Measurements from ENCODE around the gene GPX3.

Gene GPX3

DNA sequence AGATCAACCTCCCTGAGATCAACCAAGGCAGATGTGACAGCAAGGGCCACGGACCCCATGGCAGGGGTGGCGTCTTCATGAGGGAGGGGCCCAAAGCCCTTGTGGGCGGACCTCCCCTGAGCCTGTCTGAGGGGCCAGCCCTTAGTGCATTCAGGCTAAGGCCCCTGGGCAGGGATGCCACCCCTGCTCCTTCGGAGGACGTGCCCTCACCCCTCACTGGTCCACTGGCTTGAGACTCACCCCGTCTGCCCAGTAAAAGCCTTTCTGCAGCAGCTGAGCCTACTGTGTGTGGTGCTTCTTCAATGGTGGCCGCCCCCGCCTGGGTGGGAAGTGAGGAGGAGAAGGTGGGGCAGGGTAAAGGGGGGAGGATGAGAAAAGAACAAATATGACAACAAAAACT lies 8.3 kb downstream of the GPX3 start:
- DNase-seq, result no peak
- intact Hi-C loops (cut with DNase I), result no loop called here

DNA sequence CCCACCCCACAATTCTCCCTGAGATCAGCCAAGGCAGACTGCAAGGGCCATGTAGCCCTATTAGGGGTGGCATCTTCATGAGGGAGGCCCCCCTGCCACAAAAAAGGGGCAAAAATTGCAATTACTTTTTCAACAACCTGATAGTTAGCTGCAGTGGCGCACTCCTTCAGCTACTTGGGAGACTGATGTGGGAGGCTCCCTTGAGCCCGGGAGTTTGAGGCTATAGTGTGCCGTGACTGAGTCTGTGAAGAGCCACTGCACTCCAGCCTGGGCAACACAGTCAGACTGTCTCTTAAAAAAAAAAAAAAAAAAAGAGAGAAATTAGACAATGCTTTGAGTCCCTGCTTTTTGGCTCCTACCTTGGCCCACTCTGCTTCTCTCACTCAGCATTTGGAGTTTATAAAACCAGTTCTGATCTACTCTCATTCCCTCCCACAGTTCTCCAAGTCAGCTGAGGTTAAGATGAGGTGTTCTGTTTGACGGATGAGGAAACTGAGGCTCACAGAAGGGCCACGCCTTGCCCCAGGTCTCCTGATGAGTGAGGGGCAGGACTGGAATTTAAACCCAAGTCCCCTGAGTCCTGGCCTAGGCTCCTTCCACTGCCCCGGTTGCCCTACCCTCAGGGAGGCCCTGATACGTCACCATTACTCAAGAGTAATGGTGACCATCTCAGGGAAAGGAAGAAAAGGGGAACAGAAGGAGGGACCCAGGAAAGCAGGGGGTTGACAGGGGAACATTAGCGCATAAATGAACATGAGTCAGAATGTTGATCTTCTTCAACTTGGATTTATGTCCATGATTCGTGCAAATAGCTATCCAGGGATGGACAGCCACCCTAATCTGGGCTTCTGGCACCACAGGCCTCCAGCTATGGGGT lies 9.0 kb downstream of the GPX3 start:
- DNase-seq, result no peak
- intact Hi-C loops (cut with DNase I), result no loop called here

DNA sequence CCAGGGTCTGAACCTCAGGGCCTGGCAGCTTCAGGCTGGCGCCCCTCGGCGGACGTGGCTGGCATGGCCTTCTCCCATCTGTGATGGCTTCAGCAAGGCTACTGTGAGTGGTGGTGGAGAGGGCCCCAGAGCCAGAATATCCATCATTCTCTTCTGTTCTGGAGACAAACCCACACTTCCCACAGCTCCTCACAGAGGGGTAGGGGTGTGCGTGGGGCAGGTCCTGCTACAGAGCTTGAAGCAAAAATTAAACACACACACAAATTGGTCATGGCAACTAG lies 9.6 kb downstream of the GPX3 start:
- intact Hi-C loops (cut with DNase I), result no loop called here
- DNase-seq, result no peak

DNA sequence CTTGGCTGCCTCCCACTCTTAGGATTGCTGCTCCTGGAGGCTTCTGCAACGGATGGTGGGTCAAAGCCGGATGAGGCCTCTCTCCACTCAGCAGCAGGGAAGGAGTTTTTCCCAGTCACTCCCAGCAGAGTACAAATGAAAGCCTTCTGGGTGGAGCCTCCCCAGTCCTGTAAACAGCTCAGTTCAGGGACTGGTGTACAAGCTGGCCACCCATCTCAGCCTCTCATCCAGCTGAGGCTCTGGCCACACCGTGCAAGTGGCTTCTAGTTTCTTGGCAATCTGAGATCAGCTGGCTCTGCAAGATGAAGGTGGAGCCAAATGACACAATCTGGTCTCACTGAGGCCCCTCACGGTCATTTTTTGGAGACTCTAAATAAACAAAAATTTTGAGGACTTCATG lies 10.0 kb downstream of the GPX3 start:
- no peak for DNase-seq
- intact Hi-C loops (cut with DNase I), result no loop called here

DNA sequence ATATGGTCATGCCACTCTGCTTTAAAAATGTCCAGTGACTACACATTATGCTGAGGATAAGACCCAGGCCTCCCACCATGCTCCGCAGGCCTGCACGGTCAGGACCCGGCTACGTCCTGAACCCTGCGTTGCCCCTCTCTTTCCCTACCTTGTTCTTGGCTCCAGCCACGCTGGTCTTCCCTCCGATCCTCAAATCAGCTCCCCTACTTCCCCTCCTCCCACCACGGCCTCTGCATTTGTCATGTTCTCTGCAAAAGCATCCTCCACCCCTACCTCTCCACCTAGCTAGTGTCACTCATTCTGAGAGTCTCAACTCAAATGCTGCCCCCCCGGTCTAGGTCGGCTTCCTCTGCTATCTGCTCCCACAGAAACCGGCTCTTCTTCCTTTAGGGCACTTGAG lies 11.2 kb downstream of the GPX3 start:
- DNase-seq, result peak in 20 of 42 donors; percentile 19 to 80 (median 48)
- intact Hi-C loops (cut with DNase I), result no loop called here

DNA sequence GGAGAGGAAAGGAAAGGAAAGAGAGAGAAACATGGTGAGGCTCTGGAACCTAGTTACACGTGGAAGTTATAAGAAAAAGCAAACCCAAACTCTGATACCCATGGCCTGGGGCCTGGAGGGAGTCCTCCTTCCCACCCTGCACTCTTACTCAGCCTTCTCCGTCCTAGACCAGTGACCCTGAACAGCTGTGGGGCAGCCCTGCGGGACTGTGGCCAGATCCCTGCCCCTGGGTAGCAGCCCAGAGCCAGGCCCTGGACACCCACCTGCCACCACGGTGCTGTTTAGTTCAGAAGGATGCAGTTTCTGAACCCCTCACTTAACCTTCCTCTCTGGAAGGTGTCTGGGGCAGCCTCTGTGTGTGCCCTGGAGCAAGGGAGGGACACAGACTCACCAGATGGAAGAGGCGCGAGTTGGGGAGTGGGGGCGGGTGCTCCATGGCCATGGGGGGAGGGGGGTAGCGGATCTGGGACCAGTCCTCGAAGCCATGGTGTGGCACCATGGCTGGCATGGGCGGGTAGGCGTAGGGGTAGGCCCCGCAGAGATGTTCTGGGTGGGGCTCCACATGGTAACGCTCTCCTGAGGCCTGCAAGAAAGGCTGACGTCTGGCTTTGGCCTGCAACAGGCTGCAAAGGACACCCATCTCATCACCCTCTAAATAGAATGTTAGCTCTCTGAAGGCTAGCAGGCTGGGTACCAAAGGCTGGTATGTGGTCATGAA lies 13.0 kb downstream of the GPX3 start:
- intact Hi-C loops (cut with DNase I), result no loop called here

DNA sequence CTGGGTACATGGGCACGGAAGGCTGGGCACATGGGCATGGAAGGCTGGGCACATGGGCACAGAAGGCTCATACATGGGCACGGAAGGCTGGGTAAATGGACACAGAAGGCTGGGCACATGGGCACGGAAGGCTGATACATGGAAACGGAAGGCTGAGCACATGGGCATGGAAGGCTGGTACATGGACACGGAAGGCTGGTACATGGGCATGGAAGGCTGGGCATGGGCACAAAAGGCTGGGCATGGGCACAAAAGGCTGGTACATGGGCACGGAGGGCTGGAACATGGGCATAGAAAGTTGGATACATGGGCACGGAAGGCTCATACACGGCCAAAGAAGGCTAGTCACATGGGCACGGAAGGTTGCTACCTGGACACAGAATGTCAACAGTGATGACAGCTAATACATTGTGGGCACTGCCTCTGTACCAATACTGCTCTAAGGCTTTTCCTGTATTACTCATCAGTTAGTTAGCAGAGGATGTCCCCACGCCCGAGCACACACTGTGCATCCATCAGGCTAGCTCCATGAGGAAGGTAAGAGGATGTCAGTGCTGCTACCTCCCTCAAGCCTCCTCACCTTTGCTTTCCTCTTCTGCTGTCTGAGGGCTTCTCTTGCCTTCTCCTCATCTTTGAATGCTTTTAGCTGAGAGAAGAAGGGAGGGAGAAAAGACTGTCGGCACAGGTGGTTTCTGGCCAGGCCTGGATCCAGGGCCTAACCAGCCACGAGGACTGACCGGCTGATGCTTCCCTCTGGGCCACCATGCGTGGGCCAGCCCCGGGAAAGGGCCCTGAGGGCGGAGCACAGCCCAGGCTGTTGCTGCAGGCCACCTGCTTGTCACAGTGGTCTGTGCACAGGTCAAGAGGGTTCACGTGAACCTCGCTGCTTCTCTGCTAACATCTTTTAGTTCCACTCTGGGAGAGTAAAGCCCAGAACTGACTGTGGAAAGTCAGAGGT lies 14.3 kb downstream of the GPX3 start:
- intact Hi-C loops (cut with DNase I), result no loop called here
- DNase-seq, result peak in 2 of 42 donors; percentile 46 to 52

More for the DNA sequence above, 13.0 kb downstream of the GPX3 start:
- DNase-seq, result no peak

DNA sequence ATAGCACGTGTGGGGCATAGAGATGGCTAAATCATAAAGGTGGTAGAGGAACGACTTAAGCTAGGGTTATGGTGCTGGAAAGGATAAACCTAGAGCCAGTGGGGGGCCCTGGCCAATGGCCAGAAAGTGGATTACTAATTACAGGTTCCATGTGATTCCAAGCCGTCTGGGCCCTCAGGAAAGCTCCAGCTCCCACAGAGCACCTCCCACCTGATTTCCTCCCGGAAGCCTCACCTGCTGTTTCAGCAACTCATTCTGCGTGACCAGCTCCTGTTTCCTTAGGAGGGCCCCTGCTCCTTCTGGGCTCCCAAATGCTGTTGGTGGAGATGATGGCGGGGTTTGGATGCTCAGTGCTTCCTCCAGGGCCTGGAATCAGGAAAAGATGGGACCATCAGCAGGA lies 16.2 kb downstream of the GPX3 start:
- intact Hi-C loops (cut with DNase I), result no loop called here
- no peak for DNase-seq

DNA sequence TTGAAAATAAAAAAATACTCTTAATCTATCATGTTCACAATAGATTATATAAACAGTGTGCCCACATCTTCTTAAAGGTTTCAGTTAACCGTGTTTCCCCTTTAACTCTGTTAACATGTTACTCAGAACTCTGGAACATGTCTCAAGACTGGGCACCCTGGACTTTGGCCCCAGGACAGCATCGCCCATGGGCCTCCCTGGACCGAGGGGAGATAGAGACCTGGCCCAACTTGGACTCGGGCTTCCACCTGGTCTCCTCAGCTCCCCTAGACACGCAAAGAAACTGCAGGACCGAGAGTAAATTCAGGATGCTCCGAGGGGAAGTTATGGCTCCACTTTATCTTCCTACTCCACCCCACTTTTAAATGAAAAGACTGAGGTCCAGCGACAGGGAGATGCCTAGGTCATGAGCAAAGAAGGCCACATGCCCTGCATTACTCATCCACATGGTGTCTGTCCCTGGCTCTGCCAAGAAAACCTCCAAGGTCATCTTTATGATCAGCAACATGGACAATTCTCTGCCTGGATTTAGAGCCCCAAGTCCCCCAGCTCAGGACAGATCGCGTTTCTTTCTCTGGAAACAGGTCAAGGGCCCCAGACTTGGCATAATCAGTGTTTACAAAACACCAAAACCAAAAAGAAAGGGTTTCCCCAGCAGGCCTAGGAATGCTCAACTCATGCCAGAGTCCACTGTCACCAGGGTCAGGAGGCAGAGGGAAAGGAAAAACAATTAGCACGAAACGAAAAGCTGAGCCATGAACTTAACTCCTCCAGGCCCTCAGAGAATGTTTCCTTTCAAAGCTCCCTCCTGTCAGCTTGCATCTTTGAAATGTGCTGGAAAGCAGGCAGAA lies 17.4 kb downstream of the GPX3 start:
- peak in 2 of 42 donors; percentile 24 for DNase-seq
- intact Hi-C loops (cut with DNase I), result no loop called here

DNA sequence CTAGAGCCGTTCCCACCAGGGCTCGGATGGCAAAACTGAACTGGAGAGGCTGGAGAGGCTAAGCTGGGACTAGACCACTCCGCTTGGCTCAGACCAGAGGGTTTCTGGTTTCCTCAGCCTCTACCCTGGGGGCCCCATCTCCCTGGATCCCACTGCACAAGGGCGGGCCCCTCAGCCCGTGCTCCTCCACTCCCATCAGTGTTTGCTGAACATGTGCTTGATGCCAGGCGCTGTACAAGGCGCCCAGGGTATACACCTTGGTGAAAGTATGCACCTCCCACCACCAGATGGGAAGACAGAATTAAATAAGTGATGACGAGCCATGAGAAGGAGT lies 18.0 kb downstream of the GPX3 start:
- intact Hi-C loops (cut with DNase I), result no loop called here
- peak in 1 of 42 donors; percentile 15 for DNase-seq

DNA sequence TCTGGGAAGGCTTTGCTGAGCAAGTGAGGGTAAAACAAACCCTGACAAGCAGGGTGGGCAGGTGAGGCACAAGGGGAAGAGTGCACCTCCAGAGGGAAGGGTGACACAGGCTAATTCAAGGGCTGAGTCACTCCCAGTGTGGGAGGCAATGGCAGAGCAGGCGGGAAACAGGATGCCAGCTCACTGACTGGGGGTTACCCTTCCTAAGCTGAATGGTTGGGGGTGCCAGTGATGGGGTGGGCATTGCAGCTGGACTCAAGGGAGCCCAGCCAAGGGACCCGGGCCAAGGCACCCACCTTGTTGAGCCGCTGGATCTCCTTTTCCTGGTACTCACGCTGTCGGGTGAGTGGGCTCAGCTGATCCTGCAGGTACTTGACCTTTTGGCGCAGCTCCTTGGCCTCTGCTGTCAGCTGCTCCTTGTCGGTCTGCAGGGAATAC lies 18.4 kb downstream of the GPX3 start:
- peak; percentile 22 to 92 (median 70) for DNase-seq
- intact Hi-C loops (cut with DNase I), result no loop called here

DNA sequence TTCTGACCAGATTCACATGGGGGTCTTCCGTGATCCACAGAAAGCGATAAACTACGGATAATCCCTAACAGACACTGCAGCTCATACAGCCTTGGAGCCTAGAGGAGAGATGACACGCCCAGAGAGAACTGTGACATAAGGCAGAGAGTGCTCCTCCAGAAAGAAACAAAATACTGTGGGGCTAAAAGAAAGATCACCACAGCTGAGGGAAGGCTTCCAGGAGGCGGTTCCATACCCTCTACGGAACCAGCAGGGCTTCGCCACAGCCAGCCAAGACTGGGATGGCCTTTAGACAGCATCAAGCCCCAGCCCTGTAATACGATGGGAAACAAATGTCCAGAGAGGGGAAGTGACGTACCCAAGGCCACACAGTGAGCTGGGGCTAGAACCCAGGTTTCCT lies 19.3 kb downstream of the GPX3 start:
- DNase-seq, result no peak
- intact Hi-C loops (cut with DNase I), result loop anchor here (10.0 kb wide), 1 partner anchor 255 kb away; no protein-coding TSS in a partner anchor

DNA sequence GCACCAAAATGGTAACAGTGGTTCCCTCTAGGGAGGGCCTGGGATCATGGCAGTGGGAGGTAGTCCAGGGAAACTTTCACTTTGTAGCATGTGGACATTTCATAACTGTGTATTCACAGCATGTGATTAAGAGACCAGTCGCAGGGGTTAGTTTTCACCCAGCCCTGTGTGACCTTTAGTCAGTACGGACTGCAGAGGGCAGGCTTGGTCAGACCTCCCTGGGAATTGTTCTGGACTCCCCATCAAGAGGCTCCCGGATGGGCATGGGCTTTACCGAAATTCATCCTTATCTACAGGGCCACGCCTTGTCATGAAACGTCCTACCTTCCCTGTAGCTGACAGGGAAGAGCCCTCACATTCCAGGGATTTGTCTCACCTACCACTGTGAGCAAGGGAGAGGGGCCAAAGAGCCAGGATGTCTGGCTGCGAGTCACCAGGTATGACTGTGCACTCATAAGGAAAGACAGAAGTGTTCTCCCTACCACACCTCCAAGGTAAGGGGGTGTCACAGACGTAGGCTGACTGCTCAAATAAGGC lies 19.9 kb downstream of the GPX3 start:
- no peak for DNase-seq
- intact Hi-C loops (cut with DNase I), result loop anchor here (10.0 kb wide), 1 partner anchor 255 kb away; no protein-coding TSS in a partner anchor

DNA sequence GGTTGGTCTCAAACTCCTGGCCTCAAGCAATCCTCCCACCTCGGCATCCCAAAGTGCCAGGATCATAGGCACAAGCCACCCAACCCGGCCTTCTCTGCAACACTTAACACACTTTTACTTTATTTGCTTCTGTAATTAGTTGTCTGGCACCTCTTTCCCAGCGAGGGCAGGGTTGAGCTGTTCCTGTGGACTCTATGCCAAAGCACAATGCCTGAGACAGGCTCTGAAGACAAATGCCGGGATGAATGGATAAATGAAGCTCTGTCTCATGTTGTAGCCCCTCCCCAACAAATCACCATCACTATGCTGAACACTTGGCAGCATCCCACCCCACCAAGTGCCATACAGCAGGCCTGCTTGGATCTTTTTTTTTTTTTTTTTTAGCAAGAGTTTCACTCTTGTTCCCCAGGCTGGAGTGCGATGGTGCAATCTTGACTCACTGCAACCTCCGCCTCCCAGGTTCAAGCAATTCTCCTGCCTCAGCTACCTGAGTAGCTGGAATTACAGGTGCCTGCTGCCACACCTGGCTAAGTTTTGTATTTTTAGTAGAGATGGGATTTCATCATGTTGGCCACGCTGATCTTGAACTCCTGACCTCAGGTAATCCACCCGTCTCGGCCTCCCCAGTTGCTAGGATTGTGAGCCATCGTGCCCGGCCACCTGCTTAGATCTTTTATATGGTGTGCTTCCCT lies 21.3 kb downstream of the GPX3 start:
- intact Hi-C loops (cut with DNase I), result loop anchor here (10.0 kb wide), 1 partner anchor 257 kb away; no protein-coding TSS in a partner anchor
- DNase-seq, result peak in 10 of 42 donors; percentile 14 to 61 (median 32)

DNA sequence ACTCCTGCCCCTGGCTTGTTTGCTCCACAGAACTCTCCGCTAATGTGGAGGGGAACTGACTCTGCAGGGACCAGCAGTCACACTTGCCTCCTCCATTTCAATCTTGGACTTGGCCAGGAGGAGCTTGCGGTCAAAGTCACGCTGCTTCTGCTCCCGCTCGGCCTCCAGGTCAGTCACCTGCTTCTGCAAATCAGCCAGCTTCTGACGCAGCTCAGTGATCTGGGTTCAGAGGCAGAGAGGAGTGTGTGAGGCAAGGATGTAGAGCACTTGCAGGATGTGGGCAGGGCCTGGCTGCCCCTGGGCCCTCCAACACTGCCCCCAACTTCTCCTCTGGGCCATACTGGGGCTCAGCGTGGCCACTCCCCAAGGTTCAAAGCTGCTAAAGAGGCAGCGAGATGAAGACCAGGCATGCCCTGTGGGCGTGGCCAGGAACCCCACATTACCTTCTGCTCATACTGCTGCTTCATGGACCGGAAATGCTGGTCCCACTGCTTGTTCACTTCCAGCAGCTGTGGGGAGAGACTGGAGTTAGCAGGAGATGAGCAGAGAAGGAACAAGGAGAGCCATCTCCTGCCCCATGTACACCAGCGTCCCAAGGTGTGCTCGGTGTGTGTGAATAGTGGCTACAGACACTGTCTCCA lies 22.2 kb downstream of the GPX3 start:
- intact Hi-C loops (cut with DNase I), result loop anchor here (10.0 kb wide), 1 partner anchor 258 kb away; no protein-coding TSS in a partner anchor

DNA sequence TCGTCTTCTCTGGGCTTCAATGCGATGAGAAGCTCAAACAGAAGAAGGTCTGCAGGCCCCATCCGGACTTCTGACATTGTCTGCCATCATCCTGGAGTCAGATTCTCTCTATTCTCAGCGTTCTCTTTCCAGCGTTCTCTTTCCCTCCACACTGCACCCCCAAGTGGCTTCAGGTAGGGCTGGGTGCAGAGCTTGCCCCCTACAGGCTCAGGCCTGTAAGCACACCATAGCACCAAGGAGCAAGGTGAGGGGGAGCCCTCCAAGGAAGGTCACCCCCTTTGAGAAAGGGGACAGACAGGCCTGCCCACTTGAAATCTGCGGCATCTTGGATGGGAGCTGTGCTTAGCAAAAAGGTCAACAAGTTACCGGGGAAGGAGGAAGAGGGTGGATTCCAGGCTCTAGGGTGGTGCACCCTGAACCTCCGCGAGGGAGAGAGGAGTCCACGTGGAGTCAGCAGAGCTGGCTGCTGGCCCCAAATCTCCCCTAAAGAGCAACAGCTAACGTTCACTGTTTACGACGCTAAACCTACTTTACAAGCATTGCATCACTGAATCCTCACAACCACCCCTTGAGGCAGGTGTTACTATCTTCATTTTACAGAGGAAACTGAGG lies 27.5 kb downstream of the GPX3 start:
- peak in 31 of 42 donors; percentile 20 to 75 (median 43) for DNase-seq

More for the DNA sequence above, 22.2 kb downstream of the GPX3 start:
- DNase-seq, result no peak

More for the DNA sequence above, 27.5 kb downstream of the GPX3 start:
- intact Hi-C loops (cut with DNase I), result loop anchor here (10.0 kb wide), 1 partner anchor 263 kb away; no protein-coding TSS in a partner anchor
